H9 (cell line): ENCODE measurements around the gene EIF3F. TPM values are rescaled to one million over a fixed set of nuclear protein-coding genes. Genes with fewer than 3 reads are reported as not detected.

ENCODE experiments used
- DNase-seq: peaks from one replicate; pipeline ENCODE4 v3.0.0-alpha.2; 2017
- H2AFZ ChIP-seq: one replicate; pipeline ENCODE4 v1.6.1; 2013; ENCODE audit warnings: mild to moderate bottlenecking, low read length, control low read depth, moderate library complexity
- H2AK5ac ChIP-seq: 2 replicates; pipeline ENCODE4 v1.6.1; 2013; ENCODE audit warnings: low read length, control low read depth, mixed read lengths; ENCODE audit not compliant: insufficient read length
- H2BK120ac ChIP-seq: one replicate; pipeline ENCODE4 v1.6.1; 2013; ENCODE audit warnings: low read depth, mild to moderate bottlenecking, low read length, control low read depth, inconsistent platforms; ENCODE audit not compliant: poor library complexity, severe bottlenecking
- H2BK12ac ChIP-seq: 2 replicates; pipeline ENCODE4 v1.6.1; 2013; ENCODE audit warnings: low read length, control low read depth, mixed read lengths, low read depth; ENCODE audit not compliant: insufficient read length
- H2BK15ac ChIP-seq: 2 replicates; pipeline ENCODE4 v1.6.1; 2013; ENCODE audit warnings: low read depth, low read length, control low read depth
- H2BK20ac ChIP-seq: one replicate; pipeline ENCODE4 v1.6.1; 2013; ENCODE audit warnings: low read depth, mild to moderate bottlenecking, low read length, control low read depth, inconsistent platforms; ENCODE audit not compliant: poor library complexity, severe bottlenecking
- H2BK5ac ChIP-seq: 2 replicates; pipeline ENCODE4 v1.6.1; 2013; ENCODE audit warnings: low read length, control low read depth, mixed read lengths; ENCODE audit not compliant: insufficient read length
- H3K14ac ChIP-seq: 2 replicates; pipeline ENCODE4 v1.6.1; 2013; ENCODE audit warnings: low read length, control low read depth; ENCODE audit not compliant: insufficient read depth
- H3K18ac ChIP-seq: 2 replicates; pipeline ENCODE4 v1.6.1; 2013; ENCODE audit warnings: low read depth, mild to moderate bottlenecking, mixed read lengths, low read length, control low read depth; ENCODE audit not compliant: insufficient read length
- H3K23ac ChIP-seq: 2 replicates; pipeline ENCODE4 v1.6.1; 2013; ENCODE audit warnings: low read length, control low read depth, mixed read lengths, low read depth; ENCODE audit not compliant: insufficient read length
- H3K23me2 ChIP-seq: 2 replicates; pipeline ENCODE4 v1.6.1; 2013; ENCODE audit warnings: low read depth, mild to moderate bottlenecking, mixed read lengths, low read length, control low read depth; ENCODE audit not compliant: insufficient read length, poor library complexity, severe bottlenecking
- H3K27ac ChIP-seq: 2 replicates; pipeline ENCODE4 v1.5.1; 2013; ENCODE audit warnings: low read length, control low read depth, mixed read lengths, low read depth; ENCODE audit not compliant: insufficient read length
- H3K27me3 ChIP-seq: 2 replicates; pipeline ENCODE4 v1.6.1; 2013; ENCODE audit warnings: low read length, control low read depth, inconsistent platforms; ENCODE audit not compliant: insufficient read depth
- H3K4ac ChIP-seq: 2 replicates; pipeline ENCODE4 v1.6.1; 2013; ENCODE audit warnings: low read depth, mild to moderate bottlenecking, control low read depth, inconsistent platforms, low read length, moderate library complexity
- H3K4me1 ChIP-seq: 2 replicates; pipeline ENCODE4 v1.6.1; 2013; ENCODE audit warnings: low read length, control low read depth, inconsistent platforms; ENCODE audit not compliant: insufficient read depth
- H3K4me2 ChIP-seq: 2 replicates; pipeline ENCODE4 v1.6.1; 2013; ENCODE audit warnings: low read length, control low read depth, mixed read lengths; ENCODE audit not compliant: insufficient read length, insufficient read depth
- H3K56ac ChIP-seq: 2 replicates; pipeline ENCODE4 v1.6.1; 2013; ENCODE audit warnings: low read depth, mild to moderate bottlenecking, mixed read lengths, low read length, control low read depth; ENCODE audit not compliant: insufficient read length
- H3K79me1 ChIP-seq: 2 replicates; pipeline ENCODE4 v1.6.1; 2013; ENCODE audit warnings: low read depth, mild to moderate bottlenecking, moderate library complexity, low read length, control low read depth, inconsistent platforms; ENCODE audit not compliant: insufficient read depth, poor library complexity, severe bottlenecking
- H3K79me2 ChIP-seq: 2 replicates; pipeline ENCODE4 v1.6.1; 2013; ENCODE audit warnings: low read length, control low read depth, inconsistent platforms; ENCODE audit not compliant: insufficient read depth
- H3K9ac ChIP-seq: 2 replicates; pipeline ENCODE4 v1.6.1; 2013; ENCODE audit warnings: low read length, control low read depth, mixed read lengths; ENCODE audit not compliant: insufficient read length; ENCODE audit errors: extremely low read depth
- H3K9me3 ChIP-seq: one replicate; pipeline ENCODE4 v1.6.1; 2013; ENCODE audit warnings: low read depth, low read length, inconsistent platforms; ENCODE audit not compliant: control insufficient read depth
- H3T11ph ChIP-seq: one replicate; pipeline ENCODE4 v1.6.1; 2013; ENCODE audit warnings: mild to moderate bottlenecking, low read length, control low read depth, inconsistent platforms
- H4K20me1 ChIP-seq: one replicate; pipeline ENCODE4 v1.6.1; 2013; ENCODE audit not compliant: control insufficient read depth, insufficient read length, insufficient read depth
- H4K5ac ChIP-seq: 2 replicates; pipeline ENCODE4 v1.6.1; 2013; ENCODE audit warnings: low read depth, mild to moderate bottlenecking, mixed read lengths, low read length, control low read depth; ENCODE audit not compliant: insufficient read length
- H4K8ac ChIP-seq: replicated peaks from 2 replicates; pipeline ENCODE4 v1.6.1; 2013; ENCODE audit warnings: low read length, control low read depth, mixed read lengths, low read depth; ENCODE audit not compliant: insufficient read length
- H4K91ac ChIP-seq: 2 replicates; pipeline ENCODE4 v1.6.1; 2013; ENCODE audit warnings: low read depth, mild to moderate bottlenecking, moderate library complexity, mixed read lengths, low read length, control low read depth; ENCODE audit not compliant: insufficient read length
- H3K27ac Mint-ChIP-seq, 3 experiments: 2 replicates in 2 of 3; 3 replicates in 1 of 3; pipeline ENCODE4 v1.8.0; 2020 to 2021; ENCODE audit warnings: mixed read lengths in 3 of 3, mild to moderate bottlenecking in 1 of 3, moderate library complexity in 1 of 3
- H3K27me3 Mint-ChIP-seq: 2 replicates; pipeline ENCODE4 v1.8.0; 2021; ENCODE audit warnings: low read depth, mild to moderate bottlenecking, moderate library complexity, mixed read lengths
- H3K36me3 Mint-ChIP-seq, 3 experiments: 2 replicates in 2 of 3; 3 replicates in 1 of 3; pipeline ENCODE4 v1.8.0; 2020 to 2021; ENCODE audit warnings: low read depth in 3 of 3, mixed read lengths in 3 of 3; ENCODE audit not compliant: insufficient read depth in 1 of 3
- H3K4me1 Mint-ChIP-seq, 2 experiments: 2 replicates each; pipeline ENCODE4 v1.8.0; 2020; ENCODE audit warnings: mixed read lengths in 2 of 2
- H3K4me3 Mint-ChIP-seq, 2 experiments: 2 replicates in 1 of 2; 3 replicates in 1 of 2; pipeline ENCODE4 v1.8.0; 2020 to 2021; ENCODE audit warnings: mild to moderate bottlenecking in 2 of 2, mixed read lengths in 2 of 2, moderate library complexity in 1 of 2
- H3K9me3 Mint-ChIP-seq, 2 experiments: 2 replicates in 1 of 2; 3 replicates in 1 of 2; pipeline ENCODE4 v1.8.0; 2020; ENCODE audit warnings: mild to moderate bottlenecking in 2 of 2, mixed read lengths in 2 of 2, moderate library complexity in 1 of 2
- WGBS: extraction: QIAGEN DNeasy Blood & Tissue Kit; methylation state at CpG from one replicate; pipeline ENCODE4 v1.1.7; 2013; ENCODE audit warnings: missing lambda C conversion rate, low lambda C conversion rate, mixed read lengths; ENCODE audit not compliant: insufficient read length; ENCODE audit errors: extremely low coverage; 5-methylcytosine and 5-hydroxymethylcytosine counted together
- total RNA-seq: library from RNA; stranded (reverse); gene quantifications from 2 replicates; pipeline ENCODE4 v1.2.1, GENCODE V29; 2021
- TF ChIP-seq, protein P1 (sequence below): fragments of 200-600 bp; sonication (generic); conservative IDR thresholded peaks from 3 replicates; pipeline ENCODE4 v1.8.0; 2021; ENCODE audit warnings: antibody characterized with exemption, mild to moderate bottlenecking

The EIF3F gene
- total RNA-seq, 1 experiment from 2014 or later: 348 TPM

DNA sequence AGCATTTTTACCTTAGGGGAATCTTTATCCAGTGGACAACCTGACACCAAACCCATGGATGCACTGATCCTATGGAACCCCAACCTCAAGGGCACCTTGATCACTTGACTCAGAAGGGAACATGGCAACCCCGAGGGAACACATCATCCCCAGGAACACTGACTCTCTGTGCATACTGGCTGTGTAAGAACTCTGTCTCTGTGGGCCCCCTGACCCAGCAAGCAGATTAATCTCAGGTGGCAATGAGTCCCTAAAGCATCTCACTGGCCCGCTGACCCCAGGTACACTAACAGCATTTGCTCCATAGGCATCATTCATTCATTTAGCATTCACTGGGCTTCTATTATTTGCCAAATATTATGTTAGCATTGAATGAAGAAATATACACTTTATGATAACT lies 16.9 kb downstream of the EIF3F start:
- Histone ChIP-seq H3K4ac (no peak overlapping the region), H3K9me3 (no peaks in the 10 kb centered on the region), H2AFZ (no peak overlapping the region), H3K14ac (no peak overlapping the region), H2BK12ac (no peak overlapping the region), H2AK5ac (no peak overlapping the region), H2BK120ac (no peak overlapping the region), H3K23me2 (no peaks in the 10 kb centered on the region), H3K4me2 (no peak overlapping the region), H3K18ac (no peak overlapping the region), H3K79me2 (no peaks in the 10 kb centered on the region), H3K79me1 (no peaks in the 10 kb centered on the region), H4K8ac (no peak overlapping the region), H3K23ac (no peak overlapping the region), H4K91ac (no peak overlapping the region), H4K20me1 (no peaks in the 10 kb centered on the region), H4K5ac (no peak overlapping the region), H2BK20ac (no peak overlapping the region), H2BK15ac (no peak overlapping the region), H3K27ac (no peak overlapping the region), H3K27me3 (no peaks in the 10 kb centered on the region), H3K9ac (no peak overlapping the region), H3K4me1 (no peaks in the 10 kb centered on the region), H3K56ac (no peak overlapping the region), H2BK5ac (no peak overlapping the region), H3T11ph (no peak overlapping the region)
- Mint-ChIP-seq H3K4me3 (no peak overlapping the region), H3K36me3 (peaks cover 0 to 2% (median 0%) of the 10 kb centered on the region in 3 experiments; a peak in 2 of 7 replicates), H3K27ac (no peak overlapping the region), H3K4me1 (no peaks in the 10 kb centered on the region), H3K9me3 (no peaks in the 10 kb centered on the region), H3K27me3 (peaks cover 1% of the 10 kb centered on the region; the same call in 1 of the 2 replicates)
- no peak for DNase-seq
- no CpG with 5 or more reads among the region's 2 CpGs for WGBS
- TF ChIP-seq, protein P1, sequence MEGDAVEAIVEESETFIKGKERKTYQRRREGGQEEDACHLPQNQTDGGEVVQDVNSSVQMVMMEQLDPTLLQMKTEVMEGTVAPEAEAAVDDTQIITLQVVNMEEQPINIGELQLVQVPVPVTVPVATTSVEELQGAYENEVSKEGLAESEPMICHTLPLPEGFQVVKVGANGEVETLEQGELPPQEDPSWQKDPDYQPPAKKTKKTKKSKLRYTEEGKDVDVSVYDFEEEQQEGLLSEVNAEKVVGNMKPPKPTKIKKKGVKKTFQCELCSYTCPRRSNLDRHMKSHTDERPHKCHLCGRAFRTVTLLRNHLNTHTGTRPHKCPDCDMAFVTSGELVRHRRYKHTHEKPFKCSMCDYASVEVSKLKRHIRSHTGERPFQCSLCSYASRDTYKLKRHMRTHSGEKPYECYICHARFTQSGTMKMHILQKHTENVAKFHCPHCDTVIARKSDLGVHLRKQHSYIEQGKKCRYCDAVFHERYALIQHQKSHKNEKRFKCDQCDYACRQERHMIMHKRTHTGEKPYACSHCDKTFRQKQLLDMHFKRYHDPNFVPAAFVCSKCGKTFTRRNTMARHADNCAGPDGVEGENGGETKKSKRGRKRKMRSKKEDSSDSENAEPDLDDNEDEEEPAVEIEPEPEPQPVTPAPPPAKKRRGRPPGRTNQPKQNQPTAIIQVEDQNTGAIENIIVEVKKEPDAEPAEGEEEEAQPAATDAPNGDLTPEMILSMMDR: no peak
